AG04449 (cell line): Measurements from ENCODE around the gene CCS.

Experiments
- CTCF ChIA-PET: fragments of 350-600 bp; formaldehyde crosslinking; extraction: SDS; loops from one replicate; lab custom pipeline; 2021; ENCODE audit warnings: antibody characterized with exemption; lab: Yijun Ruan, JAX
- POLR2A ChIA-PET: fragments of 400-600, 350-600 bp; formaldehyde crosslinking; extraction: SDS; loops from one replicate; lab custom pipeline; 2020; ENCODE audit warnings: antibody characterized with exemption, inconsistent platforms; lab: Yijun Ruan, JAX
- DNase-seq: peaks from one replicate; pipeline ENCODE4 v3.0.0-alpha.2; 2010; ENCODE audit warnings: low read depth, low spot score
- H3K4me3 ChIP-seq: 2 replicates; pipeline ENCODE4 v1.5.1; 2011; ENCODE audit warnings: low read depth, mild to moderate bottlenecking, control low read depth, low read length
- CTCF ChIP-seq: IDR thresholded peaks from one replicate; pipeline ENCODE4 v1.5.1; 2011; ENCODE audit warnings: mild to moderate bottlenecking, moderate library complexity, low read length, control low read depth, inconsistent platforms; ENCODE audit not compliant: insufficient read depth; ENCODE audit errors: missing control alignments

The CCS gene

GRCh38 chr11:66559866-66560676 lies 32.9 kb upstream of the CCS start:
- ChIA-PET CTCF (interaction anchor here (1.2 to 3.3 kb wide), 3 partner anchors 18 to 81 kb away, joined by 3 to 11 read pairs (median 4); no protein-coding TSS in a partner anchor), POLR2A (no interaction called here)
- no peak for DNase-seq
- no peak for TF ChIP-seq CTCF
- H3K4me3 ChIP-seq: no peak overlapping the region

GRCh38 chr11:66561178-66561974 lies 31.6 kb upstream of the CCS start:
- TF ChIP-seq CTCF: no peak
- ChIA-PET CTCF (interaction anchor here (0.7 to 3.3 kb wide), 5 partner anchors 16 to 153 kb away, joined by 3 to 11 read pairs (median 3); no protein-coding TSS in a partner anchor), POLR2A (no interaction called here)
- H3K4me3 ChIP-seq: no peak overlapping the region
- no peak for DNase-seq

- no peak for DNase-seq
- POLR2A ChIA-PET: no interaction called here
- TF ChIP-seq CTCF: no peak
- CTCF ChIA-PET: interaction anchor here (0.7 to 3.3 kb wide), 3 partner anchors 16 to 153 kb away, joined by 3 to 11 read pairs (median 3); no protein-coding TSS in a partner anchor
- no peak overlapping the region for H3K4me3 ChIP-seq
These were observed 31.1 kb upstream of the CCS start for GRCh38 chr11:66561975-66562248.

DNA sequence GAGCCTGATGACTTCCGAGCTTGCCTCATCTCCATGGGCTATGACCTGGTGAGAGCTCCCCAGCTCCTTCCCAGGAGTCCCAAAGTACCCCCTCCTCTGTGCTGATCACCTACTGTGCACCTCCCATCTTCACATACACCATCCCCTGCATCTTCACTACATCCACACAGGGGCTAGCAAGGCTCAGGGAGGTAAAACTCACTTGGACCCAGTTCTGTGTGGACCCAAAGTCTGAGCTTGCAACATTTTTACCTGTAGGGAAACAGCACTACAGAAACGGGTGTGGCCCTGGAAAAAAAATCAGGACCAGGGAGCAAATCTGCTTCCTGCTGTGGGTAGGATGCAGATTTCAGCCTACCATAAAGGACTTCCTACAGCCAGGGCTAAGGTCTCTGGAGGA lies 30.7 kb upstream of the CCS start:
- DNase-seq: no peak
- no peak for TF ChIP-seq CTCF
- H3K4me3 ChIP-seq: no peak overlapping the region
- CTCF ChIA-PET: interaction anchor here (0.7 to 3.3 kb wide), 3 partner anchors 16 to 154 kb away, joined by 3 to 11 read pairs (median 3); no protein-coding TSS in a partner anchor
- POLR2A ChIA-PET: no interaction called here

DNA sequence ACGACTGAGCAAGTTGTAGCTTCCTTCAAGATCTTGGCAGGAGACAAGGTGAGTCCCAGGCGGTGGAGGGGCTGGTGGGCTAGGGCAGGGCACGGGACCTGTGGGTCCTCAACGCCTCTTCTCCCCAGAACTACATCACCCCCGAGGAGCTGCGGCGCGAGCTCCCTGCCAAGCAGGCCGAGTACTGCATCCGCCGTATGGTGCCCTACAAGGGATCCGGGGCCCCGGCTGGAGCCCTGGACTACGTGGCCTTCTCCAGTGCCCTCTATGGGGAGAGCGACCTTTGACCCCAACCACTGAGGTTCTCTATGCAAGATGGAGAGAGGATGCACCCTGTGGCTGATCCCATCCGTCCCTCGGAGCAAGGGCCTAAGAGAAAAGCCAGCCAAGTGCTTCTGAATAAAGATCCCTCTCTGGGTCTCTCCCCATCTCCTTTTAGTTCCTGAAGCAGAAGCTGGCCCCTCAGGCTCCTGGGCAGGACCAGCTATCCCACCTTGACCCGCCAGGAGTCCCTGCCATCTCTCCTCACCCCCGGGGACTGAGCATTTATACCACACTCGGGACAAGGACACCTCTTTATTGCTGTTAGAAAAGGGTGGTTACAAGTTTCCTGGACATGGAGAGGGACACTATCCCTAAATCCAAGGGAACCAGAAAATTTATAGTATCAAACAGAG lies 29.9 kb upstream of the CCS start:
- no peak for DNase-seq
- POLR2A ChIA-PET: interaction anchor here (0.7 kb wide), 1 partner anchor 17 kb away, joined by 3 read pairs; the partner anchor contains the start of gene ZDHHC24
- no peak overlapping the region for H3K4me3 ChIP-seq
- no peak for TF ChIP-seq CTCF
- CTCF ChIA-PET: interaction anchor here (1.0 to 3.3 kb wide), 4 partner anchors 16 to 154 kb away, joined by 3 to 11 read pairs (median 3); no protein-coding TSS in a partner anchor
